GM21423 (cell line): ENCODE results near the gene TCP11.
"Not testable (repeated sequence)": the region's sequence is repeated elsewhere in the genome, so short reads cannot be mapped to it uniquely, and the experiment has no call there.

ENCODE experiments used
- ATAC-seq: cut with Tn5 transposase; IDR thresholded peaks from one replicate; pipeline ENCODE4 v1.9.1; 2021; ENCODE audit warnings: mild to moderate bottlenecking, moderate library complexity; ENCODE audit not compliant: unreplicated experiment

The TCP11 gene

GRCh38 chr6:35148167-35148741 is 7.1 kb upstream of the TCP11 start:
- ATAC-seq = no peak

GRCh38 chr6:35147486-35147885 is 6.3 kb upstream of the TCP11 start:
- ATAC-seq = no peak

GRCh38 chr6:35147026-35147425 is 5.9 kb upstream of the TCP11 start:
- no peak for ATAC-seq

- ATAC-seq = no peak
Observed at GRCh38 chr6:35146453-35146852, 5.3 kb upstream of the TCP11 start.

- no peak for ATAC-seq
Observed at GRCh38 chr6:35145757-35146156, 4.6 kb upstream of the TCP11 start.

GRCh38 chr6:35142588-35143569 is 1.7 kb upstream of the TCP11 start:
- ATAC-seq = no peak

- ATAC-seq = no peak
Observed at GRCh38 chr6:35140639-35141006, 516 bp downstream of the TCP11 start.

GRCh38 chr6:35139924-35140638 is 1.1 kb downstream of the TCP11 start:
- no peak for ATAC-seq

GRCh38 chr6:35139470-35139869 is 1.7 kb downstream of the TCP11 start:
- no peak for ATAC-seq

- ATAC-seq = not testable (repeated sequence)
Observed at GRCh38 chr6:35138191-35138590, 2.9 kb downstream of the TCP11 start.

GRCh38 chr6:35136185-35136584 is 5.0 kb downstream of the TCP11 start:
- no peak for ATAC-seq

- no peak for ATAC-seq
Observed at GRCh38 chr6:35128496-35128895, 12.6 kb downstream of the TCP11 start.

- no peak for ATAC-seq
Observed at GRCh38 chr6:35128042-35128441, 13.1 kb downstream of the TCP11 start.

- no peak for ATAC-seq
Observed at GRCh38 chr6:35124356-35124755, 16.8 kb downstream of the TCP11 start.

GRCh38 chr6:35120746-35121145 is 20.4 kb downstream of the TCP11 start:
- no peak for ATAC-seq

- ATAC-seq = no peak
Observed at GRCh38 chr6:35108309-35108885, 32.7 kb downstream of the TCP11 start.

GRCh38 chr6:35107761-35108160 is 33.4 kb downstream of the TCP11 start:
- ATAC-seq = not testable (repeated sequence)

GRCh38 chr6:35107208-35107607 is 33.9 kb downstream of the TCP11 start:
- not testable (repeated sequence) for ATAC-seq

- ATAC-seq = not testable (repeated sequence)
Observed at GRCh38 chr6:35106061-35106460, 35.1 kb downstream of the TCP11 start.

GRCh38 chr6:35105078-35105477 is 36.1 kb downstream of the TCP11 start:
- no peak for ATAC-seq

GRCh38 chr6:35099116-35099515 is 42.0 kb downstream of the TCP11 start:
- no peak for ATAC-seq
